D721Med (cell line): ENCODE measurements around the gene MOXD1.

Experiments
- DNase-seq: peaks from one replicate; pipeline ENCODE4 v3.0.0; 2011; ENCODE audit warnings: low spot score; ENCODE audit not compliant: insufficient read length
- FAIRE-seq: peaks from 2 replicates; lab custom pipeline; 2011; peaks lifted over from hg19 to GRCh38; lab: Jason Lieb, UNC
- CTCF ChIP-seq: IDR thresholded peaks from 2 replicates; pipeline ENCODE4 v1.5.1; 2012; ENCODE audit warnings: mild to moderate bottlenecking, control low read depth; ENCODE audit not compliant: insufficient read depth; ENCODE audit errors: missing control alignments

MOXD1 gene

DNA sequence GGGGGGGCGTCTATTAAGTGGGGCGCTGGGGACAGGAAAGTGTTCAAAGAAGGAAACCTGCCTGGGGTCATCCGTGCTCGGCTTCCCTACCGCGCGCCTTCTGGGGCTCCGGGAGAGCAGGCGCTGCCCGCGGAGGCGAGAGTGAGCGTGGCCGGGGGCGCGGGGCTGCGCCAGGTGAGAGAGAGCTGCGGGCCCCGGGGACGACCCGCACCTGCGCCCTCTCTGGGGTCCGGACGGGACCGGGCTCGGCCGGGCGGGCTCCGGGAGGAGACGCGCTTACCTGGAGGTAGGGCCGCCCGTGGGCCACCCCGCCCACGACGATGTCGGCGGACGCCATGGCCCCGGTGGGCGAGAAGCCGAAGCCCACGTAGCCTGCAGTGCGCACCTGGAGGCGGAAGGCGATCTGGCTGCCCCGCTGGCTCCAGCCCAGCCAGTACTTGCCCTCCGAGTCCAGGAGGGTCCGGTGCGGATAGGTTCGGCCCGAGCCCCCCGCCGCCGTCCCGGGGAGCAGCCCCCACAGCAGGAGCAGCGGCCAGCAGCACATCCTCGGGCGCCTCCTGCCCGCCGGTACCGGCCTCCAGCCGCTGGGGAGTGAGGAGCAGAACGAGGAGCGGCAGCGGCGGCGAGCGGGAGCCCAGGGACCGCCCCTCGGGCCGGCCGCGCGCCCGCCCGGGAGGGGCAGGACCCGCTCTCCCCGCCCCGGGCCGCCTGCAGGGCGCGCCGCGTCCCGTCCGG, at the start of gene MOXD1:
TSS of gene MOXD1 (minus strand) at position 593 of the 735 bp plus-strand sequence. CDS start at position 544, 49 bp downstream.
- FAIRE-seq (no peak), DNase-seq (no peak)
- TF ChIP-seq CTCF: no peak

DNA sequence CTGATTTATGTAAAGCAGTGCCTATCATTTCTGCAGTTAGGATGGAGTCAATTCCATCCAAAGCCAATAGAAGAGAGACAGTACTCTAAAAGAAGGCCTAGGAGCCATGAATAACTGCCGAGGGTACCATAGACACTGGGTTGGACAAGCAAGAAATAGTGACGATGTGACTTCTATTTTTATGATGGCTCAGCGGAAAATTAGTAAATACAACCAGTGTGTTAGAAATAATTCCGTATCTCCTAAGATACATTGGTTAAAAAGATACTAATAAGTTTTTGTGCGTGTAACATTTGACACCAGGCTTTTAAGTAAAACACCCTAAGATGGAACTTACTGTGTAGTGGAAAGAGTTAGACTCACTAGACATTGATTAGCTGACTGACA, 45.6 kb upstream of the MOXD1 start:
- DNase-seq: no peak
- FAIRE-seq: no peak
- no peak for TF ChIP-seq CTCF

DNA sequence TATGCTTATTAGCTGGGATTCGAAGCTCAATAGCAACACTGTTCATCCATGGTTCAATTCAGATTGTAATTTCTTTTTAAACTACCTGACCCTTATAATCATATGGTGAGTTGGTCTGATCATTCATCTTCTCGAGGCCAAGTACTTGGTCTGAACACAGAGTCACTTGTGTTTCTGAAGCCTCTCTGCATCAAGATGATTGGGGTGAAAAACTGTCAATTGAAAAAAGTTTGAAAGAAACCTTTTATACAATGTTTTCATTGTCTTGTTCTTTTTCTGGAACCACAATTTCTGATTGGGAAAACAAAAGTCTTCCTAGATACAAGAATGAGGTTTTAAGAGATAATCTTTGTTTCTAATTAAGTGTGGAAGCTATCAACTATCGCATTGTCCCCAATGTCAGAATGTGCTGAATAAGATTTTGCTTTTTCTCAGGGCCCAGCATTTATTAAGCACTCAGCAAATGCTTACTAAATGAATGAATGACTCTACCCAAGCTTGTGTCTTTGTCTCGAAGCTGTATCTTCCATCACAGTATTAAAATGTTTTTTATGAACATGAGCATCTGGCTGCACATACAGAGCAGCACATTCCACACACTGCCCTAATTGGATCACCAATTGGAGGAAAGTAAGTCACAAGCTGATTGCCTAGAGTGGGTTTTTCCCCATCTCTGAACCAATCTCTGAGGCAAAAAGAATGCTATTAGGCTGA, 45.0 kb upstream of the MOXD1 start:
- DNase-seq (no peak), FAIRE-seq (no peak)
- no peak for TF ChIP-seq CTCF

DNA sequence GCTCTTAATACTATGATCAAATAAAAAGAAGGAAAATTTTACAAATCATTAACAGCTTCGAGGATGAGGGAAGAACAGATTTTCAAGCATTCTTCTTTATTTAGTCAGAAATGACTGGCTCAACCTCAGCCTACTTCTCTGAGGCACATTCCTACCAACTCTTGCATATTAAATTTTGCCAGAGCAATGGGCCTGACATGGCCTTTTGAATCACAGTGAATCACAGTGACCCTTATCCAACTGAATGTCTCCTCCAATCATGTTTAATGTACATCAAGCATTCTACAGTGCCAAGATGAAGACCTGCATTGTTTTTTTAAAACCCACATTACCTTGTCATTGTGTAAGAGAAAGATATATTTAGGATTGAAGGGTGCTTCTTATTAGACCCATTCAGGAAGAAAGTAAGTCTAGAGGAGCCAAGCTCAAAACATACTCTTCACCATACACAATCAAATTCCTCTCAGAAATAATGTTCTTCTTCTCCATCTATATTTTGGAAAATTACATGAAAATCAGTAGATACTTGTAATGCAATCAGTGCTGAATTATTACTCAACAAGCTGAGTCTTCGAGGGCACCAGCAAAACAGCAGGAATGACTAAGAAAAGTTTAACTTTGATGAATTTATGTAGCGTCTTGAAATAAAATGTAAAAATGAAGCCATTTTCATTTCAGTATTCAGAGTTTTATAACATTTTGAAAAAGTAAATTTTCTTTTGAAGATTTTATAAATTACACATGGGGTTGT, 44.1 kb upstream of the MOXD1 start:
- FAIRE-seq (no peak), DNase-seq (no peak)

DNA sequence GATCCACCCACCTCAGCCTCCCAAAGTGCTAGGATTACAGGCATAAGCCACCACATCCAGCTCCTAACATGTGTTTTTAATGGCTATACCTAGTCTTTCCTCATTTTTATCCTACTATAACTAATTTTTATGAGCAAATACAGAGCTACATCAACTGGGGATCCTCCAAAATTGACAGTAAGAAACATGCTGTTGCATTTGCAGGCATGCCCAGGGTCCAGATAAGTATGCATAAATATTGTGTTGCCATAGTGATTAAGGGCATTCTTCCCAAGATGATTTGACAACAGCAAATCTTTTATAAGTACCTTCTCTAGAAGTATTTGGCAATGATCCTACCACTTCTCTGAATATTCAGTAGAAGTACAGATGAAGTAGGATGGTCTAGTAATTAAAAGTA, 41.9 kb upstream of the MOXD1 start:
- DNase-seq: no peak
- no peak for TF ChIP-seq CTCF
- FAIRE-seq: no peak

More for the DNA sequence above, 44.1 kb upstream of the MOXD1 start:
- no peak for TF ChIP-seq CTCF

GRCh38 chr6:132430110-132430509, 28.8 kb upstream of the MOXD1 start:
- TF ChIP-seq CTCF: no peak
- DNase-seq (no peak), FAIRE-seq (no peak)
